Keratinocyte (primary cell): ENCODE measurements around the gene GSDMA.

Source experiments
- EZH2 ChIP-seq: IDR thresholded peaks from one replicate; pipeline ENCODE4 v1.6.1; 2012; ENCODE audit warnings: inconsistent platforms, mild to moderate bottlenecking, low read length, moderate library complexity
- TF ChIP-seq, protein P1 (sequence below), 3 experiments: IDR thresholded peaks in 1 of 3; conservative IDR thresholded peaks in 1 of 3; optimal IDR thresholded peaks in 1 of 3; 2 replicates in 2 of 3; 3 replicates in 1 of 3; pipeline versions ENCODE3 to v1.5.1; 2011; ENCODE audit warnings: low read length in 3 of 3, mild to moderate bottlenecking in 3 of 3, moderate library complexity in 2 of 3, control low read depth in 1 of 3, inconsistent platforms in 1 of 3; ENCODE audit not compliant: insufficient read depth in 2 of 3; ENCODE audit errors: extremely low read depth in 1 of 3

DNA sequence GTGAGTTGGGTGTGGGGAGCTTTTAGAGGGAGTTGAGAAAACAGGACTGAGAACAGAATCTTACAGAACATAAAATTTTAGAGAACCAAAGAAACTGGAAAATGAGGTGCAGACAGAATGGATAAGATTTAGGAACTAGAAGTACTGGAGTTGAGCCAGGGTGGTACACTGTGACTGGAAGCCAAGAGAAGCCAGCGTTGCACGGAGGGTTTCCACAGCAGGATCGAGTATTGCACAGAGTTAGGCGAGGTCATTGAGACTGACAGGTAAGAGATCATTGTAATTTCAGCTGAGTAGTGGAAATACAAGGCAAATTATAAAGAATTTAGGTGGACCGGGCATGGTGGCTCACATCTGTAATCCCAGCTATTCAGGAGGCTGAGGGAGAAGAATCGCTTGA lies 6.6 kb downstream of the GSDMA start:
- TF ChIP-seq, protein P1, sequence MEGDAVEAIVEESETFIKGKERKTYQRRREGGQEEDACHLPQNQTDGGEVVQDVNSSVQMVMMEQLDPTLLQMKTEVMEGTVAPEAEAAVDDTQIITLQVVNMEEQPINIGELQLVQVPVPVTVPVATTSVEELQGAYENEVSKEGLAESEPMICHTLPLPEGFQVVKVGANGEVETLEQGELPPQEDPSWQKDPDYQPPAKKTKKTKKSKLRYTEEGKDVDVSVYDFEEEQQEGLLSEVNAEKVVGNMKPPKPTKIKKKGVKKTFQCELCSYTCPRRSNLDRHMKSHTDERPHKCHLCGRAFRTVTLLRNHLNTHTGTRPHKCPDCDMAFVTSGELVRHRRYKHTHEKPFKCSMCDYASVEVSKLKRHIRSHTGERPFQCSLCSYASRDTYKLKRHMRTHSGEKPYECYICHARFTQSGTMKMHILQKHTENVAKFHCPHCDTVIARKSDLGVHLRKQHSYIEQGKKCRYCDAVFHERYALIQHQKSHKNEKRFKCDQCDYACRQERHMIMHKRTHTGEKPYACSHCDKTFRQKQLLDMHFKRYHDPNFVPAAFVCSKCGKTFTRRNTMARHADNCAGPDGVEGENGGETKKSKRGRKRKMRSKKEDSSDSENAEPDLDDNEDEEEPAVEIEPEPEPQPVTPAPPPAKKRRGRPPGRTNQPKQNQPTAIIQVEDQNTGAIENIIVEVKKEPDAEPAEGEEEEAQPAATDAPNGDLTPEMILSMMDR (optimal IDR thresholded peaks at IDR 0.05 in 1 of 3, IDR thresholded peaks at IDR 0.05 in 1 of 3, conservative IDR thresholded peaks at IDR 0.05 in 1 of 3; ENCODE audit: extremely low read depth in 1 of 3, insufficient read depth in 2 of 3, low read length in 3 of 3), result no peak
- no peak for TF ChIP-seq EZH2
